Fibroblast of skin of right biceps (primary cell): ENCODE results near the gene ADTRP.
A peak's percentile ranks its signal among the peaks of the same experiment; 100 is the strongest.
"Not testable (repeated sequence)": the region's sequence is repeated elsewhere in the genome, so short reads cannot be mapped to it uniquely, and the experiment has no call there.

ENCODE experiments used
- DNase-seq: peaks from one replicate; pipeline ENCODE4 v3.0.0-alpha.2; 2013

Gene ADTRP

DNA sequence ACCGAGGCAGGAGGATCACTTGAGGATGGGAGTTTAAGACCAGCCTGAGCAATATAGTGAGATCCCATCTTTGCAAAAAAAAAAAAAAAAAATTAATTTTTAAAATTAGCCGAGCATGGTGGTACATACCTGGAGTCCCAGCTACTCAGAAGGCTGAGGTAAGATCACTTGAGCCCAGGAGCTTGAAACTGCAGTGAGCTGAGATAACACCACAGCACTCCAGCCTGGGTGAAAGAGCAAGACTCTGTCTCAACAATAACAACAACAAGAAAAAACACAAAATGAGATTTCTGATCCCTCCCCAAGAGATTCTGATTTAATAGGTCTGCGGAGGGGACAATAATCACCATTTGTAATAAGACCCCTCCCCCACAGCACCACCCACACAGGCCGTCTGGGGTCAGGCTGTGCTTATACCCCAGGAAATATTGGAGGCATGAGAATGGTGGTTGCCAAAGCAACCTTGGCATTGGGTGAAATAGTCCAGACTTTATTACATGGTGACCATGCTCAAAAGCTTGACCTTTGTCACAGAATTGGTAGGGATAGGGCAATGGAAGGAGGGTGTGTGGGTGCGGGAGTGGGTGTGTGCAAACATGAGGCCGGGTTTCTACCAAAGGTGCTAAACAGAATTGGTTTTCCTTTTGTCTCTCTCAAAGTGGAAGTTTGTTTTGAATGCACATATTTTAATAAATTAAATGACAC is 24.4 kb upstream of the ADTRP start:
- no peak for DNase-seq

DNA sequence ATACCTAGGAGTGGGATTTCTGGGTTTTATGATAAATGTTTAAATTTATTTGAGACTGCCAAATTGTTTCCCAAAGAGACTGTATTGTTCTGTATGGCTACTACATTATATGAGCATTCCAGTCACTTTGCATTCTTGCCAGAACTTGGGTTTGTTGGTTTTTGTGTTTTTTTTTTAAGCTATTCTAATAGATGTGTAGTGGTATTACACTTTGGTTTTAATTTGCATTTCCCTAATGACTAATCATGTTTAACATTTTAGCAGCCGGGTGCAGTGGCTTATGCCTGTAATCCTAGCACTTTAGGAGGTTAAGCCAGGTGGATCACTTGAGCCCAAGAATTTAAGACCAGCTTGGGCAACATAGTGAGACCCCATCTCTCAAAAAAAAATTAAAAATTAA is 21.9 kb upstream of the ADTRP start:
- not testable (repeated sequence) for DNase-seq

DNA sequence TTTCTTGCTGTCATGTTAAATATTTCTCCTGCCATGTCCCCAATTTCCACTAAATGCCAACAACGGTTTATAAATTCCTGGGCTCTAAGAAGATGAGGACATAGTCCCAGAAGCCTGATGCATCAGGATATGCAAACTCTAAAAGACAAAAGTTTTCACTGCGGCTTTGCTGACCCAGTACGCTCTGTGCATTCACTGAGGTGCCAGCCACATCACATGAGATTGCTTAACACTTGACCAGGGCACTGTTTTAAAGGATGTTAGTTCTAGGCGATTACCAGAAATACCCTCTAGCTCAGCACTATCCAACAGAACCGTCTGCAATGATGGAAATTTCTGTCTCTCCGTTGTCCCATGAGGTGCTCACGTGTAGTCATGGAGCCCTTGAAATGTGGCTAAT is 19.9 kb upstream of the ADTRP start:
- DNase-seq, result no peak

DNA sequence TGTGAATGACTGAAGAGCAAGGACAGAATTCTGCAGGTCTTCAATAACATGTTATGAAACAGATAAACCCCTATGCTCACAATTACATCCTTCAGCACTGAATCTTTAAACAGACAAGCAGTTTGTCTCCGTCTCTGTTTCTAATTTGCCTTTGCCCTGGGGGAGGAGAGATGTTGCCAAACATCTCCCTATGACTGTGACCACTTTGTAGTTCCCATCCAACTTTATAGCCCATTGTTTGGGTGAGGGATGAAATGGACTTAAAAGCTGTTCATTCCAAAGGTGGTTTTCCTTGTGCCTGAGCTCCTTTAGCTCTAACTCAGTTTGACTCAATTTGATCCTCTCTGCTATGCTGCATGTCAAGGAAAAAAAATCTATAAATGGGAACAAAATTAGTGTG is 19.5 kb upstream of the ADTRP start:
- no peak for DNase-seq

DNA sequence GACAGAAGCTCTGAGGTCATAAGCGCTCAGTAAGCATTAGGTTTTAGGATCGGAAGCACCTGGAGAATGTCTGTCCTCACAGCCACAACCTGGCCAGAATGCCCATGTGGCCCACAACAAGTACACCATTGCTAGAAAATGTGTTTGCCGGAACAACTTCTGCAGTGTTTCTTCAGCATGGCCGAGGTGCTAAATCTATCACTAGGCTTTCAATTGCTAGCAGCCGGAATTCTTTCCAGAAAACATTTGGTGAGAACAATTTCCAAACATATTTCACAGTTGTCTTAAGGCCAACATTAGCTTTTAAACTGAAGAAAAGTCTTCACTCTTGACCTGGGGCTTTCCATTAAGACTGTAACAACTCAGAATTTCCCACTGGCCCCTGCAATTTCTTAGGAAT is 18.2 kb upstream of the ADTRP start:
- DNase-seq, result no peak

DNA sequence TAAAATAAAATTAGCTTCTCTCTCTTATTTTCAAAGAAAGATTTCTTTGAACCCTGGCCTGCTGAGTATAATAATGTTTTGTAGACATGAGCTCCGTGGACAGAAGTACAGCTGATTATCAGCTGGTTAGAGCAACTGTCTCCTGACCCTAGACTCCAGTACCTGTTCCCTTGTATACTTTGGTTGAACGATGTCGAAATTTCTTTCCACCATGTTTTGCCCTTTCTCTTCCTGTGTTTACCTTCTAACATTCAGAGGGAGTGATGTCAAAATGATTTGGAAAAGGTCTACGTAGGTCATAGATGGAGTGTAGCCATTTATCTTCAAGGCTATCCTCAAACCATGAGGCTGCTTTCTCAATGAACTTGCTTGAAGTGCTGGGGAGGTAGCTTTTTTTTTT is 16.8 kb upstream of the ADTRP start:
- no peak for DNase-seq

DNA sequence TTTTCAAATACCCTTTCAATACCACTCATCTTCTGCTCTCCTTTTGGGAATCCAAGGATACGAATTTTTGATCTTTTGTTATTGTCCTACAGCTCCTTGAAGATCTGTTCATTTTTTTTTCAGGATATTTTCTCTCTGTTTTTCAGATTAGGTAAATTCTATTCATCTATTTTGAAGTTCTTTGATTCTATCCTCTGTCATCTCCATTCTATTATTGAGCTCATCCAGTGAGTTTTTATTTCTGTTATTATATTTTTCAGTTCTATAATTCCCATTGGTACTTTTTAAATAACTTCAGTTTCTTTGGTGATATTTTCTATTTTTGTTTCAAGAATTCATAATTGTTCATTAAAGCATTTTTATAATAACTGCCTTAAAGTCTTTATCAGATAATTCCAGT is 14.7 kb upstream of the ADTRP start:
- DNase-seq, result no peak

DNA sequence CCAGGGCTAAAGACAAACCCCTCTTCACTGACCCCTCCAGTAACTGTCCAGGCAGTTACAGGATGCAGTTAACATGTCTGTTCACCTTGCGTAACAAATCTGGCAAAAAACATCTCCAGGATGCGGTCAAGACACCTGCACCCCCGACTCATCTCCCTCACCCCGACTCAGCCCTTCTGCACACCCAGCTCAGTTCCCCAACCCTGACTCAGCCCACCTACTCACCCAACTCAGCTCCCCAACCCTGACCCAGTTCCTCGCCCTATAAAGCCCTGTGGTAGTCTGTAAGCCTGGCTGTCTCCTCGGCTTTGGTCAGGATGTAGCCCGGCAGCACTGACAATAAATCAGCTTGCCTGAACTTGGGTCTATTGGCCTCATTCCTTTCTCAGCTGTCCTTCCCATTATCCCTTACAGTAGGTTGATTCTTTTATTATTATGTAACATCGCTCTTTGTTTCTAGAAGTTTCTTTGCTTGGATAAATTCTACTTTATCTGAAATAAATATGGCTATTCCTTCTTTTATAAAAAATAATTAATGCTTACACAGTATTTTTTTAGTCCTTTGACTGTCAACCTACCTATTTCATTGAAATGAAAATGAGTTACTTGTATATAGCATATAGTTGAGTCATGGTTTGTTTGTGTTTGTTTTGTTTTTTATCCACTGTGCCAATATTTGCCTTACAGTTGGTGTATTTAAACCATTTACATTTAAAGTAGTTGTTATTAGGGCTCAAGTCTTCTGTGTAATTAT is 12.9 kb upstream of the ADTRP start:
- peak; percentile 23 for DNase-seq

DNA sequence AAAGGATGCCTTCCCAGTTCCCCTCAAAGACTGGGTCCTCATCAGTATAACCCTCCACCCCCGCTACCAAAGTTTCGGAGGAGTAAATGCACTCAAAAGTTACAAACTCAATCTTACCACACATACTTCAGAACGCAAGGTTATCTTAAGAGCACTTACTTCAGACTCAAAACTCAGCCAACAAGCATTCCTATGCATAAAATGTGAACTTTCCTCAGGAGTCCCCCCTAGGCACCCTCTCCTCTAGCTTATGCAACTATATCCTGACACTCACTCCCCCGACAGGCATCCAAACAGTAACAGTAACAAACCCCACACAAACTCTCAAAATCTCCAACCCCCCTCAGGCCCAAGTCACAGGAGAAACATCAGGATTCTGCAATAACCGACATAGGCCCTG is 11.1 kb upstream of the ADTRP start:
- no peak for DNase-seq

DNA sequence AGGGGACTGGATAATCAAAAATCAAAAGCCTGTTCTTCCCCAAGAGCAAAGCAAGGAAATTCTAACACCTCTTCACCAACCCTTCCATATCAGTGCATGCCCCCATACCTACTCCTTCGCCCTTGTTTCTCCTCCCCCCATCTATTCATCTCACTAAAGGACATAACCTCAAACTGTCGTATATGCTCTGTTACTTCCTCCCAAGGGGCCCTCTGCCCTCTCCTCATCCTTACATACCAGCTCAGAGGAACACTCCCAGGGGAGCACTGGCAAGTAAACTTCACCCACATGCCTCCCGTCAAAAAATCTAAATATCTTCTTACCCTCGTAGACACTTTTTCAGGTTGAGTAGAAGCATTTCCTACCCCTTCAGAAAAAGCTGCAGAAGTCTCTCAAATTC is 9.4 kb upstream of the ADTRP start:
- DNase-seq, result no peak

DNA sequence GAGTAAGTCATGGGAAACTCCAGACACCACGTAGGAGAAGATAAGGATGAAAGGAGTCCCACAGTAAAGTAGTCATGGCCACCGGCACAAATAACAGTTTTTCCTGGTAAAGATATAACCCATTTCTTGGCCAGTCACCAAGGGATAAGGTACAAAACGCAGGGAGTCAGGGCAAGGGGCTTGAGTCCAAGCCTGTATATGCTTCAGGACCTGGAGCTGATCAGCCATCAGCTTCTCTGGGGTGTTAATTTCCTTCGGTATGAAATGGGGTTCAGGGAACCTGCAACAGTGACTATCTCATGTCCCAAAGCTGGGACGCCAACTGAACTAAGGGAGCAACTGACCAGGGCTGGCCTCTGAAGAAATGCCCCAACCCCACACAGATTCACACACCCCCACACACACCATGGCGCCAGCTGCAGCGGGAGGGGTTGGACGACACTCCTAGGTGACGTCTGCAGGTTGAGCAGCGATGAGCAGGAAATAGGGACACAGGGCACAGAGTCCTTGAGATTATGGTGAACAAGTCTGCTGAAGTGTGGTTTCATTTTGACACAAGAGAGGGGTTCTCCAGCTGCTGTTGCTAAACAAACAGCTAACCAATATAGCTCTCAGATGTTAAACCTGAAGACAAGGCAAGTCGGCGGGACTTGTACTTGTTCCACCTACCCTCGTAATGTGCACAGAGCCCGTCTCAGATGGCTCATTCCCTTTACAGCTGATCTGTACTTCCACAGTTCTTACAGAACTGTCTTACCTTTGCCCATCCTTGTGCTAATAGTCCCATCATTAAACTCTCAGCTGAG is 7.4 kb upstream of the ADTRP start:
- DNase-seq, result no peak

DNA sequence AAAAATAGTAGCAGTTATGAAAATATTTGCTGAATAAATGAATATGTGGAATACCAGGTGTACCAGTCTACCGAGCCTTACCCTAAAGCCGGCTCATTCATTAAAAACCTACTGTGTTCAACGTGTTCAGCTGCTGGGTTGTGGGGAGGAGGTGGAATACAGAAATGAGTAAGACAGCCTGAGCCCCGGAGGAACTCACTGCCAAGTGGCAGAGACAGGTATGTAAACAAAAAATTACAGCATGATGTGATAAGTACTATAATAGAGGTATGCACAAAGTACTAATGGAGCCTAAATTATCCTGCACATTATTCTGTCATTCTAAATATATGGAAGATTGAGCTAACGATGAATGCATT is 6.8 kb upstream of the ADTRP start:
- DNase-seq, result no peak

DNA sequence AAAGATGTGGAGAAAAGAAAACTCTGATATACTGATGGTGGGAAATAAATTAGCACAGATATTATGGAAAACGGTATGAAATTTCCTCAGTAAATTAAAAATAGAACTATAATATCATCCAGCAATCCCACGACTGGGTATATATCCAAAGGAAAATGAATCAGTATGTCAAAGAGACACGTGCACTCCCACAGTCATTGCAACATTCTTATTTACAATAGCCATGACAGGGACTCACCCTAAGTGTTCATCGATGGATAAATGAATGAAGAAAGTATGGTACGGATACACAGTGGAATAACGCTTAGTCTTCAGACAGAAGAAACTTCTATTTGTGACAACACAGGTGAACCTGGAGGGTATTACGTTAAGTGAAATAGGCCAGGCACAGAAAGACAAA is 5.7 kb upstream of the ADTRP start:
- DNase-seq, result no peak

DNA sequence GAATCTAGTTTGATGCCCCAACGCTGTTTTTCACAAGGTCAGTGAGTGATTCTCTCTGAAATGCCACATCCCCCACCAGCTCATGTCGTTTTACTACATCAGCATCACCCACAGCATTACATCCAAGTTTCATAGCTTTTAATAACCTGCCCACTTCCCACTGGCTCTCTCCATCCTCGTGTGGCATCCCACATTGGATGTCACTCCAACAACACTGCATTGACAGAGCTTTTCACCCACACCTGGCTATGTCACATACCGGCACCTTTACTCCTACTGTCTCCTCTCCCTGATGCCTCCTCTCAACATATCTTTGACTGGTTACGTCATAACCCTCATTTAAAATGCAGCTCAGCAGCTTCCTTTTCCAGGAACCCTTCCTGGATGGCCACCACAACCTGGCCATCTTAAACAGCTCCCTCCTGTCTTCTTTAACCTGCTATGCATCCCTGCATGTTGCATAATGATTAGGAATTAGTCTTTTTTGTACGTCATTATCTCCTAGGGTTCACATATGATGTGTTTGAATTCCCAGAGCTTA is 5.0 kb upstream of the ADTRP start:
- DNase-seq, result no peak

DNA sequence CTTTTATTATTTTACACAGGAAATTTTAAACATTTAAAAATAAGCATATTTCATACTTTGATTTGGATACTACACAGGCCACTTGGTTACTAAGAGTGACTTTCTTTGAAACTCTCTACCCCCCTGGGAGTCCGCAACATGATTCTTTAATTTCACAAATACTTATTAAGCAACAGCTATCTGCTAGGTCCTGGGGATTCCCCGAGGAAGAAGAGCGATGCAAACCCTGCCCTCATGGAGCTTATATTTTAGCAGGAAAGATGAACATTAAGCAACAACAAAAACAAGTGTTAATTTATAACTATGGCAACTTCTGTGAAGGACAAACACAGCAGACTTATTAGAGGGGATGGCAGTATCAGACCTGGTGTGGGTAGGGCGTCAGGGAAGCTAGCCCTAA is 3.9 kb upstream of the ADTRP start:
- no peak for DNase-seq

DNA sequence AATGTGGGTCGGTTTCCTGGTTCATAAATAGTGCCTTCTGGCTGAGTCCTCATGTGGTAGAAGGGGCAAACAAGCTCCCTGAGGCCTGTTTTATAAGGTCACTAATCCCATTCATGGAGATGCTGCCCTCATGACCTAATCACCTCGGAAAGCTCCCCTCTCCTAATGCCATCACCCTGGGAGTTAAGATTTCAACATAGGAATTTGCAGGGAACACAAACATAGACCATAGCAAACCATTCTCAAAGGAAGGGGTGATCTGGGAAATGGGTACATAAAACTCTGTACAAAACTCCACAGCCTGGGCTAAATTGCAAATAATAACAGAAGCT is 1.5 kb upstream of the ADTRP start:
- DNase-seq, result no peak

DNA sequence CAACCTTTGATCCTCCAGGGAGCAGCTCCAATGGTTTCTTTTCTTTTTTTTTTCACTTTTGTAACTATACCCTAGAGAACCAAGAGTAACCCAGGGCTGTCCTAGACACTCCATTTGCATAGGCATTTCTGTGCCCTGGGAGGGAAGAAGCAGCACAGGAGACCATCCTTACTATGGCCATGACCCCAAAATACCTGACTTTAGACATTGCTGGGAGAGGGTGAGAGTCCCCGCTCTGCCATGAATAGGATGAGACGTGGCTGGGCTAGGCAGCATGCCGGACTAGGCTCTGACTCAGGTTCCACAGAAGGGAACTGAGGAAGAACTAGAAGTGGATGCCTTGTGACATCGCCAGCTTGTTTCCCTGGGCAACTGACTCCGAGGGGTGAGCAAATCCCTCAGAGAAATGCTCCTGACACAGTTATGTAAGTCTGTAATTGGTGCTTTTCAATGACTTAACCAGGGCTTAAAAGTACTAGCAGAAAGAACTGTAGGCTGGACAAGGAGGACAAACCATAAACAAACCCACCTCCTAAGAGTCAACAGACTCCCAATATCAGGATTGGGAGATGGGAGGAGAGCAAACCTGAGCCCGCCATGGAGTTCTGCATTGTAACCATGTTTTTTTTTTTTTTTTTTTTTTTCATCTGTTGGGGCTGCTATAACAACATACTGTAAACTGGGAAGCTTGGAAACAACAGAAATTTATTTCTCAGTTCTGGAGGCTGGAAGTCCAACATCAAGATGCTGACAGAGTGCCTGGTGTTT is 910 bp upstream of the ADTRP start:
- DNase-seq, result no peak

DNA sequence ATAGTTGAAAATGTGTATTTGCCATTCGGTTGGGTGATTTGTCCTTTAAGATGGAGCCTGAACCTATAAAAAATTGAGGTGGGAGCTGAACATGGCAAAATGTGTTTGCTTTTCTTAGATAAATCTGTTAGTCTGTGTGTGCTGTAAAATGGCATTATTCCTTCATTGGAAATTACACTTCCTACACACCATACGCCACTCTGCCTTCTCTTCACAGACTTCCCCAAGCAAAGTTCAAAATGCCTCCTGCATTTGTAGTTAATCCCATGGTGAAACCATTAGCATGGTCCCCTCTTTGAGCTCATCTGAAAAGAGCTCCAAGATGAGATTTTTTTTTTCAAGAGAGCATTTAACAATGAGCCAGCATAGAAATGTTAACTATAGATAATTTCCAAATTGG is 567 bp downstream of the ADTRP start:
- no peak for DNase-seq

DNA sequence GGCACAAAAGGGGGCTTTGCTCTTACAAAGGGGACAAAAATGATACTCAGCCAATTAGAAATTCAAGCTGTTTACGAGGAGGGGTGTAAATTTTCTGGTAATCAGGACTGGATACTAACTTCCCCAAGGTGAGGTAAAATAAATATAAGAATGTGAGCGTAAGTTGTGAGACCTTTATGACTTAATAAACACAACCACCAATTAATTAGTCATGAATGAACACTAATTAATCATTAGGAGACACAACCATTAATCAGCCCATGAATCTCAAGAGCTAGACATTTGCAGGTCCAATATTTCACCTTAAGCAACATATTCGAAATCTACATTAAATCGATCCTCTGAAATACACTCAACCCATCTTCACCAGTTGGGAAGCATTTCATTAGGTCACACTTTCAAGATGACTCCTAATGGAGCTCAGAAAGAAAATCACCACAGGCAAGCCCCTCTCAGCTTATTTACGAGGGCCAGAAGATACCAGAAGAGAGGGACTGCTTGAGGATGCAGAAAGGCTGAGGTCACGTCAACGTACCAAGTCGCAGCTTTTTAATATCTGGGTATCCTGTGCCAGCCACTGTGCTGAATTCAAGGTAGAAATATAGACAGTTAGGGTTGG is 2.7 kb downstream of the ADTRP start:
- DNase-seq, result no peak

DNA sequence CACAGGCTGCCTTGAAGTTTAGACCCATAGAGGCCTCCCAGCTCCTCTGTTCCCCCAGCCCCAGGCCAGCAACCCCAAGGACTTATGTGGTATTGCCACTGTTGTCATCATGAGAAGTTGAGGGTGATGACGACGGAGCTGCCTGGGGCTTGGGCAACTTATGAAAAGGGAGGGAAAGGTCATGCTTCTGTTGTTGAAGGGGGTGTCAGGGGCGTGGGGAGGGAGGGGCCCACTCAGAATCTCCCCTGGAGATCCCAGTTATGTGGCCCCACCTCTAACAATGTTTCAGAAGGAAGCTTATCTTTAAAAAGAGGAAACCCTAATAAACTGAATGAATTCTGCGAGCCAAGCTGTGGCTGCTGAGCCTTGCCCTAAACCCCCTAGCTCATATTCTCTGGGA is 4.2 kb downstream of the ADTRP start:
- DNase-seq, result no peak

DNA sequence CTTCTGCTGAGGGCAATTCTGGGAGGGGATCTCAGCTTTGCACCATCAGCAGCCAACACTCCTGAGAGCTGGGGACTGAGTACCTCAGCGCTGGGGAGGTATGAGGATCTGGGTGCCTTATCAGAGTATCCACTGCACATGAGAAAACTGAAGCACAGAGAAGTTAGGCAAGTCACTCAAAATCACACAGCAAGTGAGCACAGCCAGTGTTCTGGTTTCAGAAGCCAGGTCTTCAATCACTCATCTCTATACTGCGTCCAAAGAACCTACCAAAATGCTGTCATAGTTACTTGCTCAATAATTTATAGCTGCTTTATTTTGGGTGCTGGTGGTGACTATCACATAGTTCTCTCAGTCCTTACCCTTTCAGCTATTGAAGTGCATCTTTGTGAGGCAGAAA is 5.0 kb downstream of the ADTRP start:
- DNase-seq, result no peak

DNA sequence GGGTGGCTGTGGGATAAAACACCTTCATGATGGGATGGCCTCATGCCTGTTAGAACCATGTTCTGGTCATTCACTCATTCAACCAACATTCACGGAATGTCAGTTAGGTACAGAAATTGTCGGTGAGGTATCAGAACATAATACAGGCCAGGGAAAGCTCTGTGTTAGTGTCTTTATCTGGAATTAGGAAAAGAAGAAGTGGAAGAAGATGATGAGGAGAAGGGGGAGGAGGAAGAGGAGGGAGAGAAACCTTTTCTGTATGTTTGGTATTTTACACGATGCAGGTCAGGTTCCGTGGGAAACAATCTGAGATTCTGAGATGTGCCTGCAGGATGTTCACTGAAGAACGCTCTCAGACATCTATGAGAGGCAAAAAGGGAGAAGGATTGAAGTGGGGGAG is 5.6 kb downstream of the ADTRP start:
- no peak for DNase-seq
